GM21825 (cell line): ENCODE measurements around the gene ZDHHC20.

Source experiments
- ATAC-seq: cut with Tn5 transposase; IDR thresholded peaks from one replicate; pipeline ENCODE4 v1.9.1; 2021; ENCODE audit warnings: mild to moderate bottlenecking, moderate library complexity; ENCODE audit not compliant: unreplicated experiment

The ZDHHC20 gene

GRCh38 chr13:21328201-21328600, 130.9 kb downstream of the ZDHHC20 start:
- no peak for ATAC-seq

GRCh38 chr13:21326155-21327031, 132.7 kb downstream of the ZDHHC20 start:
- no peak for ATAC-seq

GRCh38 chr13:21324803-21325202, 134.3 kb downstream of the ZDHHC20 start:
- ATAC-seq, result peak; percentile 34

- ATAC-seq, result no peak
These were observed 136.1 kb downstream of the ZDHHC20 start for GRCh38 chr13:21322988-21323387.
